Measurements from ENCODE around the gene UBE2N.
"Not testable (repeated sequence)": the region's sequence is repeated elsewhere in the genome, so short reads cannot be mapped to it uniquely, and the experiment has no call there.

UBE2N gene

DNA sequence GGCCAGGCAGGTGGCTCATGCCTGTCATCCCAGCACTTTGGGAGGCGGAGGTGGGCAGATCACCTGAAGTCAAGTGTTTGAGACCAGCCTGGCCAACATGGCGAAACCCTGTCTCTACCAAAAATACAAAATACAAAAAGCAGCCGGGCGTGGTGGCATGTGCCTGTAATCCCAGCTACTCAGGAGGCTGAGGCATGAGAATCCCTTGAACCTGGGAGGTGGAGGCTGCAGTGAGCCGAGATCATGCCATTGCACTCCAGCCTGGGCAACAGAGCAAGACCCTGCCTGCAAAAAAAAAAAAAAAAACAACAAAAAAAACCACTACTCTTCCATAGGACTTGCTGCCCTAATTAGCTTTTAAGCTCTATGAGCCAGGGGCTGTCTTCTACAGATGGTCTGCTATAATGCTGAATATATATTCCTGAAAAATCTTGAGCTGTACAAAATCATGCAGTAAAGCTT lies 59.7 kb downstream of the UBE2N start:
- DNase-seq (ENCODE audit: insufficient read length, low spot score); FAIRE-seq: not testable (repeated sequence)

DNA sequence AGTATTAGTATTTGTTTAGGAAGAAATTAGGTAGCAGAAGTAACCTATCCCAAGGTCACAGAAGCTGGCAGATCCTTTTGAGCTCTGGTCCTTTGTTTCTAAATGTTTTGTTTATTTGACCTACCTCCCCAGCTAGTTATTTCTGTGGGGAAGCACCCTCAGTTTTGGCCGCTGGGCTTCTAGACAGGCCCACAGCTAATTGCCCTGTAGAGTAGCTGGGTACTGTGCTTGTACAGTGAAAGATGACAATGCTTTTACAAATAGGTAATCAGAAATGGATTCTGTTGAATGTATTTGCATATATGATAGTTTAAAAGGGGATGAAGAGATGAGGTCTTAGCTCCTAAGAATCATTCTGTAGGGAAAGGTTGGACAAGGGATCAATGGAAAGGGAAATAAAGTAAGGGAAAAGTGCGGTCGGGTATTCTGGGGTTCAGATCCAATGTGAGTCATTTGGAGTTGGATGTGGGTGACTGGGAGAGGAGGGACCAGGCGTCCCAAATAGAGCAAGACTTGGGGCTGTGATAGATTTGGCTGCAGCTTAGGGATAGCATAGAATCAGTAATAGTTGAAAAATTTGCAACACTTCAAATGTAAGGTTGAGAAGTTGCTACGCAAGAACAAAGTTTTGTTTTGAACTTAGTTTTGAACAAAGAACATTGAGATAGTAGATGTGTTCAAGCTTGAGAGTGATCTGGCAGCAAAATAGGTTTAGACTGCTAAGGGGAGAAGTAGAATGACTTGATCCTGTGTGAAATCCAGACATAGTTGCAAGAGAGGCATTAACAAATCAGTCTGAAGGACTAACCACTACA lies 60.4 kb downstream of the UBE2N start:
- FAIRE-seq (no peak), DNase-seq (ENCODE audit: insufficient read length, low spot score) (no peak)

DNA sequence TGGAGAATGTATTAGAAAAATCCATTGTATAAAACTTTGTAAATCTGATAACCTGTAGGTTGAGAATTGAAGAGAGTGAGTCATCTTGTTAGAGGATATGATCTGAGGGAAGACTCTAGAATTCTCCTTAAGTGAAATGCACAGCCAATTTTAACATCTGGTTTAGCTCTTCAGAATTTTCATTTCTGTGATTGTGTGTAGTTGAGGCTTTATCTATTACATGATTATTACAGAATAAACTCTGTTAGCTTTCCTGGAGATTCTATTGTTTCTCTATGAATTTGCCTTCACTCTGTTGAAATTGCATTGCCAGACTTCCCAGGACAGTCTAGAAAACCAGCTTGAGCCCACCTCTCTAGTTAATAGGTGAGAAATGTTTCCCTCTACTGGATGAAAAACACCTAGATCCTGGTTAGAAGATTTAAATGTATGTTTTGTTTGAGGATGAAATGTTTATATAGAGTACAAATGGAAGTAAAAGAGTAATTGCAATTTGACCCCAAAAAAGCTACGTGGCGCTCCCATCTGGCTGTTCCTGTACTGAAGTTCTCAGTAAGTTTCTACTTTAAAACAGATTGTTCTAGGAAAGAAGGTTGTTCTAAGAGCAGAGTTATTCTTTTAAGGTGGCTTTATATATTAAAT lies 61.1 kb downstream of the UBE2N start:
- FAIRE-seq (no peak), DNase-seq (ENCODE audit: insufficient read length, low spot score) (no peak)

DNA sequence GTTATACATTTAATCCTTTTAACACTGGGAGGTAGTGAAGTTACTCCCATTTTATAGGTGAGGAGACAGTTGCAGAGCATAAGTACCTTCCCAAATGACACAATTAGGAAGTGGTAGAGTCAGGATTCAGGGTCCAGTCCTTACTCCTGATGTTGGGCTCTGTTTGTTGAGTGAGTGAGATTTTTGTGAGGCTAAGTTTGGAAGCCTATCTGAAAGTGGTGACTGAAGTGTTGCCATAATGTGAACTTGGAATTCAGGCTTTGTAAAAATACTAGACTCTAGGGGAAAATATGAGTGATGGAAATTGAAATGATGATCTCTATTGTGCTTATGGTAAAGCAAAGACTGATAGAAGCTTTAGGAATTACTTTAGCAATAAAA lies 61.8 kb downstream of the UBE2N start:
- no peak for FAIRE-seq
- no peak for DNase-seq (ENCODE audit: insufficient read length, low spot score)

DNA sequence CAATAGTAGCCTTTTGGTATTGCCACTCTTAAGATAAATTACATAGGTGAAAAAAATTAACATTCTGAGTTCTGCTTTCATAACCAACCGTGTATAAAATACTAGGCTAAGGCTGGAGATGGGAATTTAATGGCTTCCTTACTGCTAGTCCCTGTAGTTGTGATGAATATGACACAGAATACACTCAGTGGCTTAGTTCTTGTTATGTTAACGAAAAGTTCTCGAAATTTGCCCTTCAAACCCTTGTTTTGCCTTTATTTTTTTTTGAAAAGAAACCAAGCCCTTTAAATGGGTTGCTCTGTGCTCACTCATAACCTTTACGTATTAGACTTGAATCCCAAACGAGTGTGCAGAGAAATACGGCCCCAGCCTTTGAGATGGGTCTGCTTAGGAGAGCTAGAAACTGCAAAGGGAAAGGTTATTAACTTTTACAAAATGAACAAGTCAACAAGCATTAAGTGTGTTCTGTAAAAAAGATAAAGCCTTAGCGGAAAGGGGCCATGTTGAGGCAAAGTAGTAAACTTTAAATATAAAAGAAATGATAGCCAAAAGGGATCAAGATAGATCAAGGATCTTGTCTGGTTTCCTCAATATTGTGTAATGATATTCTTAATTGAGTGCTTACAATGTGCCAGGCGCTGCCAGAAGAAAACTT lies 62.3 kb downstream of the UBE2N start:
- peak; percentile 28 for FAIRE-seq
- no peak for DNase-seq (ENCODE audit: insufficient read length, low spot score)

DNA sequence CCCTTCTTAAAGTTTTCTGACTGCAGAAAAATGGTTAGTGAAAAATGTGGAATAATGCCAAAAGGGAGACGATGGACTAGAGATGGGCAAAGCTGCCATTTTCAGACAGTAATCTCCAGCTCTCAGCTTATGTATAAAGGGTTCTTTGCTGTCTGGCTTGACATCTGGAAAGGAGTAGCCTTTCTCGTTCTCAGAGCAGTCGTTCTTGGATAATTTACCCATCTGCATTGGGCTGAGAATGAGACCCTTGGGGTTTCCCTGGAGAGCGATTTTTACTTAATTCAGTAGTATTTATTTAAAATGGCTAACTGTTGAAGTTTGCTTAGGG lies 62.8 kb downstream of the UBE2N start:
- DNase-seq (ENCODE audit: insufficient read length, low spot score): no peak
- FAIRE-seq: no peak

DNA sequence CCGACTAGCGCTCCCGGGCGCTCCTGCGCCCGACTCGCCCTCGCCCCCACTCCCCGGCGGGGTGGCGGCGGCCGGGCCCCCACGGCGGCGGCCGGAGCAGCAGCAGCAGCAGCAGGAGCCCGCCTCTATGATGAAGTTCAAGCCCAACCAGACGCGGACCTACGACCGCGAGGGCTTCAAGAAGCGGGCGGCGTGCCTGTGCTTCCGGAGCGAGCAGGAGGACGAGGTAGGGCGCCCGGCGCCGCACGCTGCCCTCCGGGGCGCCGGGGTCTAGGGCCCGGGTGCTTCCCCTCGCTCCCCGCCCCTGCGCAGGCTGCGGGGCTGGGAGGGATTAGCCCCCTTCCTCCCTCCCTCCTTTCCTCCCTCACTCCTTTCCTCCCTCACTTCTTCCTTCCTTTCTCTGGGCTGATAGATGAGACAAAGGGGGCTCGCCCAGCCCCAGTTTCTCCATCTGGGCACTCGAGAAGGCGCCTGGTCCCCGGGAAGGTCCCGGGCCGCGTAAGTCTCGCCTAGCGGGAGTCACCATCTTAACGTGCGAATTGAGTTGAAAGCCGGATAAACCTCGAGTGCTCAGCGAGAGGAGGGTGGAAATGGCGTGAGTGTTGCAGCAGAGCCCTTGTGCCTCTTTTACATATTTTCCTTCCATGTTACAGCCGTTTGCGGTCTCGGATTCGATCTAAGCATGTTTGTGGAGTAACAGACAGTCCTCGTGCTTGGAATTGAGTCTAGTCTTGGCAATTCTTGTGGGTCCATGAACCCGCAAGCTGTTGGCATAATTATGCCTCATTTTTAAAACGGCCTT lies 63.4 kb downstream of the UBE2N start:
- FAIRE-seq (peak; percentile 79), DNase-seq (ENCODE audit: insufficient read length, low spot score) (peak; percentile 62)

DNA sequence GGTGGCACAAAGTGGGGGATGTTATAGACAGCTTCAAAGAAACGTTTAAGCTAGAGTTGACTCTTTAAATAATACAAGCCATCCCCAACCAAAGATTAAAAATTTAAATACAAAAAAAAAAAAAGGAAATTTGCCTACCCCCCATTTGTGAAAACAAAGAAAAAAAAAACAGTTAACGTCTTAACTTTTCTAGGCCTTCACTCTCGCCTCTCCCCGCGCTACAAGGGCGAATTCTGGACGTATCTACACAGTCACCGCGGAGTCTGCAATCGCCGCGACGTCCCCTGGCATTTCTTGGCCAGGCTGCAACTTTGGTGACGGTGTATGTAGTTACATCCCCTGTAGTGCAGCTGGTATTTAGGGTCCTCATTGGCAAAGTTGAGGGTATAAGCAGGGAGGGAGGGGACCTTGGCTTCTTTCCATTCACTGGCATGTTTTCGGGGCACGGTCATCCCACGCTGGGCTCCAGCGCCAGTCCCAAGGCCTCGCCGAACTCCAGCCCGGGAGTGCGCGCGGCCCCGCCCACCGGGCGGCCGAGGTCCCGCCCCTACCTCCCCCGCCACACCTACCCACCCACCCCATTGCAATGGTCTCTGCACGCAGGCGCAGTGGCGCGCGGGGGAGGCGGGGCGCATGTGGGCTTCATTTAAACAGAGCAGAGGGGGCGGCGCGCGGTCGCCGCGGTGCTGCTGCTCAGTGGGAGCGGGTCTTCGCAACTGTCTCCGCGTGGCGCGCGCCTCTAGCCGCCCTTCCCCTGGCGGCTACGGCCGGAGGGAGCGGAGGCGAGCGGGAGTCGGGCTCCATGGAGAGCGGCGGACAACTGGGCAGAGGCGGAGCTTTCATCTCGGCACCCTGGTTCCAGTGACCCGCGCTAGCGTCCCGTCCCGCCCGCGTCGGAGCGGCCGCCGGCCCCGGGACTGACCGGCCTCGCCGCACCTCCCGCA lies 64.2 kb downstream of the UBE2N start, which contains the start of gene NUDT4:
Gene NUDT4 (plus strand): TSS at position 674 of the 944 bp plus-strand sequence. CDS start 398 bp downstream, outside the sequence.
- peak; percentile 80 for DNase-seq (ENCODE audit: insufficient read length, low spot score)
- FAIRE-seq: peak; percentile 87

DNA sequence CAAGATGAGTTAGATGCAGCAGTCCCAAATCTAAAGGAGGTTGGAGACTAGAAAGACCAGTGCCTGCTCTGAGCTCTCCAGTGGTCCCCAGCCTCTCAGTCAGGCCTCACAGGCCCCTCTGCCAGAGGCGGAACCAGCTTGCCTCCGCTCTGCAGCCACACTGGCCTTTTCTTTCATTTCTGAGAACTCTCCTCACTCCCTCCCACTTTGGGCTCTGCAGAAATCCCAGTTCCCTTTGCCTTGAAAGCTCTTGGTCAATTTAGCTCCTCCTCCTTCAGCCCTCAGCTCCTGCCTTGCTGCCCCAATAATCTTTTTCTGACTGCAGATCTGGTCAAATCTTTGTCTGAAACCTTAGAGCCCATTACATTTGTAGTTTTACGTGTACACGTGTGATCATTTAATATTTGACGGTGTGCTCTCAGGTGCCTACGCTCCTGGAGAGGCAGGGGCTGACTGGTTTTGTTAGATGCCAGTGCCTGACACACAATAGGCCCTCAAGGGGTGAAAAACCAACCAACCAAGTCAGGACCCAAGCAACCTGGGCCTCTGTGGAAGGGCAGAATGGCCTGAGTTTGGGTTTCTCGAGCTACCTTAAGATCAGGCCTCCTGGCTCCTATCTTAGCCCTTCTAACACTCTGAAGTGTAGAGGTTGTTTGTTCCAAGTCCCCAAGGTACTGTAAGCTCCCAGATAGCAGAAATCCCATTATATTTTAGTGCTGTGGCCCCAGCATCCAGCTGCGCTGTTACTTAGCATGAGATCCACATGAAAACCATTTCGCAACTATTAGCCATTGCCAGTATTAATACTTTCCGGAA lies 65.1 kb downstream of the UBE2N start:
- DNase-seq (ENCODE audit: insufficient read length, low spot score): no peak
- no peak for FAIRE-seq

DNA sequence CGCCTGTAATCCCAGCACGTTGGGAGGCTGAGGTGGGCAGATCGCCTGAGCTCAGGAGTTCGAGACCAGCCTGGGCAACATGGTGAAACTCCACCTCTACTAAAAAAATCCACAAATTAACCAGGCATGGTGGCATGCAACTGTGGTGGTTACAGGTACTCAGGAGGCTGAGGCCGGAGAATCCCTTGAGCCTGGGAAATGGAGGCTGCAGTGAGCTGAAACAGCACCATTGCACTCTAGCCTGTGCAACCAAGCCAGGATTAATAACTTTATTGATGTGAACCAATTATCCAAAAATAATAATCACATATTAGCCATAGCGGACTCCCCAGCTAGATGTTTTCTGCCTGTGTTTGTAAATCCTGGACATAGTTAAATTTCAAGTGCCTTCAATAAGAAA lies 65.8 kb downstream of the UBE2N start:
- DNase-seq (ENCODE audit: insufficient read length, low spot score) (no peak), FAIRE-seq (no peak)

DNA sequence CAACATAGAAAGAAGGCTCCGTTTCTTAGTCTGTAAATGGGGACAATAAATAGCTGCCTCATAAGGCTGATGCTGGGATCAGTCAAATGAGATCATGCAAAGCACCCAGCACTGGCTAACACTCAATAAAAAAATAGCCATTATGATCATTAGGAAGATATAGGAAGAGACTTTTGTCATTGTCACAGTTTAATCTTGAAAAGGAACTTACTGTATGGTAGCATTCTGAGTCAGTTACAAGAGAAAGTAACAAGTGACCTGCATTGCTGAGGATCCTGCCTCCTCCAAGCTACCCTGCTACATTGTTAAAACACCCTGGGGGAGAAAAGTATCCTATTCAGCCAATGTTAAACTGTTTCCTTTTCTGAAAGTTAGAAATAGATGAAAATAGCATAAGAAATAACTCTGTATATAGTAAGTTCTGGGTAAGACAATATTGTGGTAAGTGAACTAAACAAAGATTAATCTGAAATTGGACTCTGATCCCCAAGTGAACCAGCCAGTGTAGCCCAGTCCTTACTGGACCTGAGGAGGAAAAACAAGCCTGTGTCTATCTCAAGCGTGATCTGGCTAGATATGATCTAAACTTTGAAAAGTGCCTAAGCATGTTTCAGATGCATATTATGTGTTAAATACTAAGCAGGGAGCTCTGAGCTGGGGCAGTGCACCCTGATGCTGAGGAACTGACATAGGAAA lies 67.6 kb downstream of the UBE2N start:
- FAIRE-seq: no peak

DNA sequence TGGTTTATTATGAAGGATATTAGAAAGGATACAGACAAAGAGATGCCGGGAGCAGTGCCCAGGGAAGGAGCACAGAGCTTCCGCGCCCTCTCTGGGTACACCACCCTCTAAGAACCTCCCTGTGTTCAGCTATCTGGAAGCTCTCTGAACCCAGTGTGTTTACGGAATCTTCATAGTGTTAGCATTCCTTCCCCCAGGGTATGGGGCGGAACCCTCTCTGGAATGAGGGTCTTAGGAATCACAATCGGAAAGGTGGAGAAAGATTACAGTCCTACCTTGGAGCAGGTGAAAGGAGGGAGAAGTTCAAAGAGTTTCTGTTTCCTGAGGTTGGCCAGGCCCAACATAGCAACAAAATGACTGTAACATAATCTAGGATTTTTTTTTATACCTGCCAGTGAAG lies 70.8 kb downstream of the UBE2N start:
- no peak for FAIRE-seq
- no peak for DNase-seq (ENCODE audit: insufficient read length, low spot score)

More for the DNA sequence above, 67.6 kb downstream of the UBE2N start:
- no peak for DNase-seq (ENCODE audit: insufficient read length, low spot score)

DNA sequence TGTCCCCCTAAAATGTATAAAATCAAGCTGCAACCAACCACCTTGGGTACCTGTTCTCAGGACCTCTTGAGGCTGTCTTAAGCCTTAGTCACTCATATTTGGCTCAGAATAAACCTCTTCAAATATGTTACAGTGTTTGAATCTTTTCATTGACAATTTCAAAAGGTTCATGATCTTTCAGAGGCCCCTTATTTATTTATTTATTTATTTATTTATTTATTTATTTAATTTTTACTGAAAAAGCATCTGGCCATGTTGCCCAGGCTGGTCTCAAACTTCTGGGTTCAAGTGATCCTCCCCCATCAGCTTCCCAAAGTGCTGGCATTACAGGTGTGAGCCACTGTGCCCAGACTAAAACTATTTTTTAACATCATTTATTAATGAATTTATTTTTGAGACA lies 72.2 kb downstream of the UBE2N start:
- DNase-seq (ENCODE audit: insufficient read length, low spot score): no peak
- no peak for FAIRE-seq

DNA sequence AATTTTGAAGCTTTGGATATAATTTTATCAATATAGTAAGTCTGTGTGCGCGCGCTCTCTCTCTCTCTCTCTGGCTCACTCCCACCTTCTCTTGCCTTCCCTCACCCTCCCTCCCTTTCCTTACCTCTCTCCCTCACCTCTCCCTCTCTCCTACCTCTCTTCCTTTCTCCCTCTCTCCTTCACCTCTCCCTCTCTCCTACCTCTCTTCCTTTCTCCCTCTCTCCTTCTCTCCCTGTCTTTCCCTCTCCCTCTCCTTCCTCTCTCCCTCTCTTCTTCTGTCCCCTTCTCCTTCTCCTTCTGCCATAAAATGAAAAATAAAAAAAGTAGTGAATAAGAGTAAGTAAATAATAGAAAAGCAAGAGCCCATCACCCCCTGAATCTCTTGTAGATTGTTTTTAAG lies 73.0 kb downstream of the UBE2N start:
- DNase-seq (ENCODE audit: insufficient read length, low spot score) (no peak), FAIRE-seq (no peak)

DNA sequence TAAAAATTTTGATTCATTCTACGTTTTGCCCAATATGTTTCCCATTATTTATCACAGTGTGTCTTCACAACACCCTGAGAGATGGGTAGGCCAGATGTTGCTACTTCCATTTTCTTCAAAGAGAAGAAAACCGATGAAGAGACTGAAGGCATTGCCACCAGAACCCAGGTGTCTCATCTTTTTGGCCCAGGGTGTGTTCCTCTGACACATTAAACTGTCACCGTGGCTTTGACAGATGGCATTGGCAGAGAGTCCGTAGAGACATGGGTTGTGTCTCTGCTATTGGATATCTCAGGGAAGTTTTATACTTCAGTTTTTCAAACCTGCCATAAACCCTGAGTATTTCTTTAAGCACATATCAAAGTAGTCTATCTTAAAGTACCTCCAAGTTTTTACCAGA lies 75.3 kb downstream of the UBE2N start:
- FAIRE-seq (no peak), DNase-seq (ENCODE audit: insufficient read length, low spot score) (no peak)

DNA sequence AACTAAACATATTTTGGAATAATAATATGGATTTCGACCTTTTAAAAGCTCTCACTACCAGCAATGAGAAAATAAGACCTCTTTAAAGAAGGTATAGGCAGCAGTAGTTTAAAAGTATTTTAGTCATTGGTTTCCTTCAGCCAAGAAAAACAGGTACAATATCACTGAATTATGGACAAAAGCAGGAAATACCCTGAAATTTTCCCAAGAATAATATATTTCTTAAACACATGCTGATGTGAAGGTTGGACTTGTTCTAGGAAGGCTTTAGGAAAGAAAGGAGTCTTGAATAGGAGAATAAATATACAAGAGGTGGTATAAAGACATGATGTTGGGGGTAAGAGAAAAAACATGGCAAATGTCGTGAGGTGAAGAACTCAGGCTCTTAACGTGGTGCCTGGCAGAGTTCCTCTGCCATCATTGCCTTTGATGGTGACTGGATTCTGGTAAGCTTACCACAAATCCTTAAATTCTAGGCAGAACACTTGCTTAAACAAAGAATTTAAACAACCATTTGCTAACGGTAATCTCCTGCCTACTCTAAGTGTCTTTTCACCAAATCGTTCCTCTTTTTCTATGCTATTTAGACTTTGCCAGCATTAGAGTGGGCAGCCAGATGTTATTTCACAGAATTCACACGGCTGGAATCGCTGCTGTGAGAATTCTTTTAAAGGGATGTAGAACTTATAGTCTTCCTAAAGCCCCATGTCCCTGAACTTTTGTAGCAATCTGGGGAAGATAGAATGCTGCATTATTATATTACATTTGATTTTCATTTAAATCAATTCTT lies 75.9 kb downstream of the UBE2N start:
- DNase-seq (ENCODE audit: insufficient read length, low spot score): no peak
- FAIRE-seq: no peak

DNA sequence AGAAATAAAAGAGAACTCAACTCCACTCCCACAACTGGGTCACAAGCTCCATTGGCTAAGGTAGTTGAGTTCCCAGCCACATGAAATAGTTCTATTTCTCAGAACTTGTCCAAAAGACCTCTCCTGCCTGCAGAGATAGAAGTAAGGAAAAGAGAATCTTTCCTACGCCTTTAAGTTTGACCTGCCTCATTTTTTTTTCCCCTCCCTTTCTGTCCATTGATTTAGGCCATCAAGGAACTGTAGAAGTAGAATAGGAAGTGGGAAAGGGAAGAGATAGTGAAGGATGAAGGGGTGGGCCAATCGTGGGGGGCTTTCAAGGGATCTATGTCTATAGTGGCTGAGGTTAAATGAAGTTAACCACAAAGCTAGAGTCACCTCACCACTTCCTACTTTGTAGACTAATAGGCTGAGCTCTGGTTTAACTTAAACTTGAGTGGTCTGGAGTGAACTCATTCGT lies 77.9 kb downstream of the UBE2N start:
- FAIRE-seq (peak; percentile 35), DNase-seq (ENCODE audit: insufficient read length, low spot score) (no peak)

All from GM19239 (cell line).